AG04449 (cell line): ENCODE measurements around the gene MAFG.

Experiments
- CTCF ChIA-PET: fragments of 350-600 bp; formaldehyde crosslinking; extraction: SDS; loops from one replicate; lab custom pipeline; 2021; ENCODE audit warnings: antibody characterized with exemption; lab: Yijun Ruan, JAX
- POLR2A ChIA-PET: fragments of 400-600, 350-600 bp; formaldehyde crosslinking; extraction: SDS; loops from one replicate; lab custom pipeline; 2020; ENCODE audit warnings: antibody characterized with exemption, inconsistent platforms; lab: Yijun Ruan, JAX
- DNase-seq: peaks from one replicate; pipeline ENCODE4 v3.0.0-alpha.2; 2010; ENCODE audit warnings: low read depth, low spot score
- H3K4me3 ChIP-seq: 2 replicates; pipeline ENCODE4 v1.5.1; 2011; ENCODE audit warnings: low read depth, mild to moderate bottlenecking, control low read depth, low read length
- TF ChIP-seq, protein P1 (sequence below): IDR thresholded peaks from one replicate; pipeline ENCODE4 v1.5.1; 2011; ENCODE audit warnings: mild to moderate bottlenecking, moderate library complexity, low read length, control low read depth, inconsistent platforms; ENCODE audit not compliant: insufficient read depth; ENCODE audit errors: missing control alignments

MAFG gene

DNA sequence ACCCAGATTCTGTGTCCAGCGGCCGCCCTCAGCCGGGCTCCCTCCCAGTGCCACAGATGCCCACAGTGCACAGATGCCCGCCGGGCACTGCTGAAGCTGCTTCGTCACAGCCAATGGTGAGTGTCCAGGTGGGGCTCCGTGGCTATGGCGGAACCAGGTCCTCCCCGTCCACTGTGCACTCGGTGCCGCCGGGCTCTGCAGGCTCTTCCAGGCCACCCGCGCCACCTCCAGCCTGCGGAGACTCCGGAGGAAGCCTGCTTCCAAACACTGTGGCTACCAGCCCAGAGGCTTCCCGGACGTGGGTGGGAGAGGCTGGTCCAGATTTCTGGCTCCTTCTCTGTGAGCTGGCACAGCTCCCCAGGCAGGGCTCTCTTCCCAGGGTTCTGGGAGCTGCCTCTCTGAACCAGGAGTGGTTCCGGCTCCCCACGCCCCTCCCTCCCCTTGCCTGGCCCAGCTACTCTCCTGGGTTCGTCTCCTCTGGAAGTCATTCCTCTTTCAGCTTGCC is 12.4 kb upstream of the MAFG start:
- TF ChIP-seq, protein P1, sequence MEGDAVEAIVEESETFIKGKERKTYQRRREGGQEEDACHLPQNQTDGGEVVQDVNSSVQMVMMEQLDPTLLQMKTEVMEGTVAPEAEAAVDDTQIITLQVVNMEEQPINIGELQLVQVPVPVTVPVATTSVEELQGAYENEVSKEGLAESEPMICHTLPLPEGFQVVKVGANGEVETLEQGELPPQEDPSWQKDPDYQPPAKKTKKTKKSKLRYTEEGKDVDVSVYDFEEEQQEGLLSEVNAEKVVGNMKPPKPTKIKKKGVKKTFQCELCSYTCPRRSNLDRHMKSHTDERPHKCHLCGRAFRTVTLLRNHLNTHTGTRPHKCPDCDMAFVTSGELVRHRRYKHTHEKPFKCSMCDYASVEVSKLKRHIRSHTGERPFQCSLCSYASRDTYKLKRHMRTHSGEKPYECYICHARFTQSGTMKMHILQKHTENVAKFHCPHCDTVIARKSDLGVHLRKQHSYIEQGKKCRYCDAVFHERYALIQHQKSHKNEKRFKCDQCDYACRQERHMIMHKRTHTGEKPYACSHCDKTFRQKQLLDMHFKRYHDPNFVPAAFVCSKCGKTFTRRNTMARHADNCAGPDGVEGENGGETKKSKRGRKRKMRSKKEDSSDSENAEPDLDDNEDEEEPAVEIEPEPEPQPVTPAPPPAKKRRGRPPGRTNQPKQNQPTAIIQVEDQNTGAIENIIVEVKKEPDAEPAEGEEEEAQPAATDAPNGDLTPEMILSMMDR, result no peak
- no peak overlapping the region for H3K4me3 ChIP-seq
- DNase-seq, result no peak
- POLR2A ChIA-PET, result no interaction called here
- CTCF ChIA-PET, result interaction anchor here (0.6 to 1.9 kb wide), 2 partner anchors 12 to 20 kb away, joined by 3 to 11 read pairs; partner anchors contain the start of gene MAFG

DNA sequence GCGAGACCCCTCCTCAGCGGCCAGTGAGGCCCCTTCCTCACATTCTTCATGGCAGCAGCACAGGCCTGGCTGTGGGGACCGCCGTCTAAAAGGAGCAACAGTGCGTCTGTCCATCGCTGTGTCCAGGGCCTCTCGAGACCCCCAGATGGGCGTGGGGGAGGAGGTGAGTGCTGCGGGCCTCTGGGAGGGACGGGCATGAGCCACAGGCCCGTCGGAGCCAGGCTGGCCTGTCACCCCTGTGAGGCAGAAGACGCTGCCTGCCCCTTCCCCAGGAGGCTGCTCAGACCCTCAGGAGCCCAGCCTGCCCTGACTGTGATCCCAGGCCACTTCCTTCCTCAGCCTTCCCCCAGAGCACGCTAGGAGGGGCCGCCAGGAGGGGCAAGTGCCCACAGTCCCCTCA is 11.7 kb upstream of the MAFG start:
- ChIA-PET CTCF (interaction anchor here (1.4 kb wide), 1 partner anchor 21 kb away, joined by 10 read pairs; the partner anchor contains the start of gene NOTUM), POLR2A (no interaction called here)

DNA sequence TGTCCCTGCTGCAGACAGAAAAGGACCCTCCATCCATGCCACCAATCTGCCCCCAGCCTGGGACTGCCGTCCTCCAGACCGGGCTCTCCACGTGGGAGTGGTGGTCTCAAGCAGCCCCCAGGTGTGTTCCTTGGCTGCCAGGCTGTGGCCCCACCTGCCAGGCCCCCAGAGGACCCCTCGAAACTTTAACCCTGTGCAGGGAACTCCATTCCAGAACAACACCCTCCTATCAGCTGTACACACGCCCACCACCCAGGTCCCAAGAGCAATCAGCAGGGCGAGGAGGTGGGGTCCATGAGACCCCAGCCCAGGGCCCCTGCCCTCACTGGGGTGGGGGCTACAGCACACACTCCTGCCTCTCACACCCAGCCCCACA is 8.2 kb upstream of the MAFG start:
- POLR2A ChIA-PET, result interaction anchor here (0.7 kb wide), 1 partner anchor 8 kb away, joined by 4 read pairs; no protein-coding TSS in a partner anchor
- no peak for DNase-seq
- TF ChIP-seq, protein P1, result no peak
- CTCF ChIA-PET, result interaction anchor here (1.0 kb wide), 2 partner anchors 12 to 24 kb away, joined by 3 to 4 read pairs; no protein-coding TSS in a partner anchor
- peak overlapping the region; percentile 56 for H3K4me3 ChIP-seq

More for the DNA sequence above, 11.7 kb upstream of the MAFG start:
- DNase-seq, result no peak
- TF ChIP-seq, protein P1, result no peak
- no peak overlapping the region for H3K4me3 ChIP-seq

DNA sequence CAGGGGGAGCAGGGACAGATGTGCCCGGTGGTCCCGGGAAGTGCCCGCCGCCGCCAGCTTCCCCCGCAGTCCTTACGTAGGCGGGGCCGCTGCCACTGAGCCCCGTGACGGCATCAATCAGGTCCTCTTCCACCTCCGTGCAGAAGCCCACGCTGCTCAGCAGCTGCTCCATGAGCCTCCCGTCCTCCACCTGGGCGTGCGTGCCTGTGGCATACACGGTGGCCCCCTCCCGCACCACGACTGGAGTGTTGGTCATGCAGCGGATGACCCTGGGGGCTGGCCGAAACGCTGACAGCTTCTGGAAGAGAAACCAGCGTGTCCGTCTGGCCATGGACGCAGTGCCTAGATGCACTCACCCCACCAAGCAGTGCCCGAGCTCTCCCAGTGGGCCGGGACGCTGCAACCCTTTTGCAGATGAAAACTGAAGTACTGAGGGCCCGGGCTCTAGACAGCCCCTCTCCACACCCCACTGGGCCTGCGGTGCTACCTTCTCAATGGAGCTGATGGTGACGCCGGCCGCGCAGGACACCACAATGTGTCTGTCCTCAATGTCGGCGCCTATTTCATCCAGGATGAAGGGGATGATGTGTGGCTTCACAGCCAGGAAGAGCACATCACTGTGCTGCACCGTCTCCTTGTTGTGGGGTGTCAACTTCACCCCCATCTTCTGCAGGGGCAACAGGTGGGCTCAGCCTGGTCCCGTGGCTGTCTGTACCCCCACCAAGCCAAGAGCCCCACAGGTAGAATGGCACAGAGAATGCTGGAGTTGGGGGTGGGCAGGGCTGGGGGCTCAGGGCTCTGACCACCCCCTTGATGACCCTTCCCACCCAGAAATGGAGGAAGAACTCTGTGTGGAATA is 7.5 kb upstream of the MAFG start:
- H3K4me3 ChIP-seq, result peak overlapping the region; percentile 56
- TF ChIP-seq, protein P1, result no peak
- no peak for DNase-seq
- POLR2A ChIA-PET, result no interaction called here
- CTCF ChIA-PET, result interaction anchor here (1.1 to 1.2 kb wide), 2 partner anchors 18 to 24 kb away, joined by 3 to 4 read pairs; no protein-coding TSS in a partner anchor

DNA sequence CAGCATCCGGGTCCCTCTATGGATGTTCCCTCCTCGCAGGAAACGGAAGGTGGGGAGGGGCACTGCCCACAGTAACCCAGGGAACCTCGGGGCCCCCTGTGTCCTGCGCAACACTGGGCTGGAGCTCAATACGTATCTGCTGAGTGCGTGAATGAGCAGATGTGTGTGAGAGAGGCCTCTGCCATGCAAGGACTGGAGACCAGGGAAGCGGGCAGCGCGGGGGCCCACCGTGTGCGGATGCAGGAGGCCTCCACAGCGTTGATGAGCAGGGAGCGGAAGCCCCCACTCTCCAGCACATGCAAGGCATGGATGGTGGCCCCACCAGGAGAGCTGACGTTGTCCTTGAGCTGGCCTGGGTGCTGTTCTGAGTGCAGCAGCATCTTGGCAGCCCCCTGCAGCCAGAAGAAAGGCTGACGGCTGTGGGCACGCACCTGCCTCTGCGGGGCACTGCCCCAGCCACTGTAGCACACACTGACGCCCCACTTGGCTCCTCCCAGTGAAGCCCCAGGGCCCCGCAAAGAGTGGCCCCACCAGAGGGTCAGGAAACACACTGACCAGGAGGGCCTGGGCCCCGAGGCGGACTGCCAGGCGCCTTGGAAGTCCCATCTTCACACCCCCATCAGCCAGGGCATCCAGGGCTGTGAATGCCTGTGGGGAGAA is 6.7 kb upstream of the MAFG start:
- ChIA-PET CTCF (interaction anchor here (1.1 to 1.3 kb wide), 3 partner anchors 17 to 95 kb away, joined by 3 to 4 read pairs (median 4); no protein-coding TSS in a partner anchor), POLR2A (no interaction called here)
- TF ChIP-seq, protein P1, result no peak
- no peak overlapping the region for H3K4me3 ChIP-seq
- no peak for DNase-seq
